IMR-90 (cell line): ENCODE measurements around the gene RHOH.

Experiments
- BHLHE40 ChIP-seq: fragments of 150-350 bp; IDR thresholded peaks from 2 replicates; pipeline ENCODE4 v1.6.1; 2016; ENCODE audit warnings: mild to moderate bottlenecking, low read depth, low read length
- CEBPB ChIP-seq: IDR thresholded peaks from 2 replicates; pipeline ENCODE4 v1.6.1; 2012; ENCODE audit warnings: low read depth, low read length, improper control_type of control experiment
- CTCF ChIP-seq: conservative IDR thresholded peaks from 2 replicates; pipeline ENCODE4 v1.5.1; 2012; ENCODE audit warnings: mild to moderate bottlenecking, low read depth, low read length, improper control_type of control experiment
- FOS ChIP-seq: fragments of 150-350 bp; IDR thresholded peaks from 2 replicates; pipeline ENCODE4 v1.6.1; 2016; ENCODE audit warnings: low read depth, low read length
- MAFK ChIP-seq: IDR thresholded peaks from 2 replicates; pipeline ENCODE4 v1.6.1; 2012; ENCODE audit warnings: low read depth, low read length, improper control_type of control experiment
- MAZ ChIP-seq: IDR thresholded peaks from 2 replicates; pipeline ENCODE4 v1.6.1; 2012; ENCODE audit warnings: low read depth, mild to moderate bottlenecking, low read length, improper control_type of control experiment, moderate library complexity, borderline replicate concordance
- POLR2A ChIP-seq: IDR thresholded peaks from 2 replicates; pipeline ENCODE4 v1.6.1; 2012; ENCODE audit warnings: mild to moderate bottlenecking, low read depth, low read length
- RAD21 ChIP-seq: IDR thresholded peaks from 2 replicates; pipeline ENCODE4 v1.6.1; 2012; ENCODE audit warnings: low read length, improper control_type of control experiment
- SMC3 ChIP-seq: fragments of 150-350 bp; IDR thresholded peaks from 2 replicates; pipeline ENCODE4 v1.6.1; 2016; ENCODE audit warnings: low read depth, mild to moderate bottlenecking, antibody characterized with exemption, low read length, moderate library complexity
- USF2 ChIP-seq: fragments of 150-350 bp; IDR thresholded peaks from 2 replicates; pipeline ENCODE4 v1.6.1; 2017; ENCODE audit warnings: mild to moderate bottlenecking, antibody characterized with exemption, low read length, low read depth

GRCh38 chr4:40205259-40206198 lies 8.7 kb downstream of the RHOH start:
- TF ChIP-seq CTCF = no peak
- TF ChIP-seq USF2 = no peak
- TF ChIP-seq POLR2A = no peak
- no peak for TF ChIP-seq RAD21
- TF ChIP-seq MAZ = no peak
- TF ChIP-seq SMC3 = no peak
- TF ChIP-seq FOS = no peak
- no peak for TF ChIP-seq BHLHE40
- peak; percentile 28; the same call in 1 of the 2 replicates for TF ChIP-seq CEBPB
- no peak for TF ChIP-seq MAFK
